Measurements from ENCODE around the gene SENP8.

DNA sequence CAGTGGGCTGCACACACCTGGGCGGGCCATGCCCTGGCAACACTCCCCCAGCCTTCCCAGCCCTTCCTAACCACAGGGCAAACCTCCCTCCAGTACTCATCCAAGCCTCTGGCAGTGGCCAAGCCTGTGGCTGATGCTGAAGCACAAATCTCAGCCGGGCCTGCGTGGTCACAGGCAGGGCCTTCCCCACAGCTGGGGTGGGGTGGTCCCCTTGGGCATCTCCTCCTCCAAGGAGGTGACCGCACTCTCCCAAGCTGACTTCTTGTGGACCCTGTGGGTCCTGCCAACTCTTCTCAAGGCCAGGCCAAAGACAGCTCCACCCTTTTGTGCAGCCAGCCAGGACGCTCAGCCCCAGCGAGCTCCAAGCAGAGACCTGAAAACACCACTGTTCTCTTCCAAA lies 58.0 kb downstream of the SENP8 start:
- no peak for TF ChIP-seq NR2F2 (IDR thresholded peaks at IDR 0.05)
- TF ChIP-seq, protein P1, sequence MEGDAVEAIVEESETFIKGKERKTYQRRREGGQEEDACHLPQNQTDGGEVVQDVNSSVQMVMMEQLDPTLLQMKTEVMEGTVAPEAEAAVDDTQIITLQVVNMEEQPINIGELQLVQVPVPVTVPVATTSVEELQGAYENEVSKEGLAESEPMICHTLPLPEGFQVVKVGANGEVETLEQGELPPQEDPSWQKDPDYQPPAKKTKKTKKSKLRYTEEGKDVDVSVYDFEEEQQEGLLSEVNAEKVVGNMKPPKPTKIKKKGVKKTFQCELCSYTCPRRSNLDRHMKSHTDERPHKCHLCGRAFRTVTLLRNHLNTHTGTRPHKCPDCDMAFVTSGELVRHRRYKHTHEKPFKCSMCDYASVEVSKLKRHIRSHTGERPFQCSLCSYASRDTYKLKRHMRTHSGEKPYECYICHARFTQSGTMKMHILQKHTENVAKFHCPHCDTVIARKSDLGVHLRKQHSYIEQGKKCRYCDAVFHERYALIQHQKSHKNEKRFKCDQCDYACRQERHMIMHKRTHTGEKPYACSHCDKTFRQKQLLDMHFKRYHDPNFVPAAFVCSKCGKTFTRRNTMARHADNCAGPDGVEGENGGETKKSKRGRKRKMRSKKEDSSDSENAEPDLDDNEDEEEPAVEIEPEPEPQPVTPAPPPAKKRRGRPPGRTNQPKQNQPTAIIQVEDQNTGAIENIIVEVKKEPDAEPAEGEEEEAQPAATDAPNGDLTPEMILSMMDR (IDR thresholded peaks at IDR 0.05; ENCODE audit: low read depth, low read length, missing input control), result no peak
- TF ChIP-seq, protein P2, sequence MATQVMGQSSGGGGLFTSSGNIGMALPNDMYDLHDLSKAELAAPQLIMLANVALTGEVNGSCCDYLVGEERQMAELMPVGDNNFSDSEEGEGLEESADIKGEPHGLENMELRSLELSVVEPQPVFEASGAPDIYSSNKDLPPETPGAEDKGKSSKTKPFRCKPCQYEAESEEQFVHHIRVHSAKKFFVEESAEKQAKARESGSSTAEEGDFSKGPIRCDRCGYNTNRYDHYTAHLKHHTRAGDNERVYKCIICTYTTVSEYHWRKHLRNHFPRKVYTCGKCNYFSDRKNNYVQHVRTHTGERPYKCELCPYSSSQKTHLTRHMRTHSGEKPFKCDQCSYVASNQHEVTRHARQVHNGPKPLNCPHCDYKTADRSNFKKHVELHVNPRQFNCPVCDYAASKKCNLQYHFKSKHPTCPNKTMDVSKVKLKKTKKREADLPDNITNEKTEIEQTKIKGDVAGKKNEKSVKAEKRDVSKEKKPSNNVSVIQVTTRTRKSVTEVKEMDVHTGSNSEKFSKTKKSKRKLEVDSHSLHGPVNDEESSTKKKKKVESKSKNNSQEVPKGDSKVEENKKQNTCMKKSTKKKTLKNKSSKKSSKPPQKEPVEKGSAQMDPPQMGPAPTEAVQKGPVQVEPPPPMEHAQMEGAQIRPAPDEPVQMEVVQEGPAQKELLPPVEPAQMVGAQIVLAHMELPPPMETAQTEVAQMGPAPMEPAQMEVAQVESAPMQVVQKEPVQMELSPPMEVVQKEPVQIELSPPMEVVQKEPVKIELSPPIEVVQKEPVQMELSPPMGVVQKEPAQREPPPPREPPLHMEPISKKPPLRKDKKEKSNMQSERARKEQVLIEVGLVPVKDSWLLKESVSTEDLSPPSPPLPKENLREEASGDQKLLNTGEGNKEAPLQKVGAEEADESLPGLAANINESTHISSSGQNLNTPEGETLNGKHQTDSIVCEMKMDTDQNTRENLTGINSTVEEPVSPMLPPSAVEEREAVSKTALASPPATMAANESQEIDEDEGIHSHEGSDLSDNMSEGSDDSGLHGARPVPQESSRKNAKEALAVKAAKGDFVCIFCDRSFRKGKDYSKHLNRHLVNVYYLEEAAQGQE (IDR thresholded peaks at IDR 0.05), result no peak
- TF ChIP-seq YY1 (IDR thresholded peaks at IDR 0.05), result no peak
- no peak for TF ChIP-seq GABPA (IDR thresholded peaks at IDR 0.05 in 1 of 2, conservative IDR thresholded peaks at IDR 0.05 in 1 of 2)
- no peak for TF ChIP-seq TAF1 (conservative IDR thresholded peaks at IDR 0.05)
- no peak for TF ChIP-seq JUND (IDR thresholded peaks at IDR 0.05)
- TF ChIP-seq, protein P3, sequence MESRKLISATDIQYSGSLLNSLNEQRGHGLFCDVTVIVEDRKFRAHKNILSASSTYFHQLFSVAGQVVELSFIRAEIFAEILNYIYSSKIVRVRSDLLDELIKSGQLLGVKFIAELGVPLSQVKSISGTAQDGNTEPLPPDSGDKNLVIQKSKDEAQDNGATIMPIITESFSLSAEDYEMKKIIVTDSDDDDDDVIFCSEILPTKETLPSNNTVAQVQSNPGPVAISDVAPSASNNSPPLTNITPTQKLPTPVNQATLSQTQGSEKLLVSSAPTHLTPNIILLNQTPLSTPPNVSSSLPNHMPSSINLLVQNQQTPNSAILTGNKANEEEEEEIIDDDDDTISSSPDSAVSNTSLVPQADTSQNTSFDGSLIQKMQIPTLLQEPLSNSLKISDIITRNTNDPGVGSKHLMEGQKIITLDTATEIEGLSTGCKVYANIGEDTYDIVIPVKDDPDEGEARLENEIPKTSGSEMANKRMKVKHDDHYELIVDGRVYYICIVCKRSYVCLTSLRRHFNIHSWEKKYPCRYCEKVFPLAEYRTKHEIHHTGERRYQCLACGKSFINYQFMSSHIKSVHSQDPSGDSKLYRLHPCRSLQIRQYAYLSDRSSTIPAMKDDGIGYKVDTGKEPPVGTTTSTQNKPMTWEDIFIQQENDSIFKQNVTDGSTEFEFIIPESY (IDR thresholded peaks at IDR 0.05), result no peak
